OCI-LY1 (cell line): Measurements from ENCODE around the gene USP48.

ENCODE experiments used
- H2AFZ ChIP-seq: fragments of 200-600 bp; sonication (generic), shearing (Covaris generic); 2 replicates; pipeline ENCODE4 v1.6.0; 2014; ENCODE audit warnings: antibody characterized with exemption, mild to moderate bottlenecking, low read length
- H3F3A ChIP-seq: fragments of 200-600 bp; sonication (generic), shearing (Covaris generic); 2 replicates; pipeline ENCODE4 v1.6.0; 2014; ENCODE audit warnings: mild to moderate bottlenecking, antibody characterized with exemption, low read length, moderate library complexity; ENCODE audit not compliant: insufficient read depth
- H3K27ac ChIP-seq: fragments of 200-600 bp; sonication (generic); 2 replicates; pipeline ENCODE4 v1.5.1; 2014; ENCODE audit warnings: low read length, mixed run types, mild to moderate bottlenecking, low read depth; ENCODE audit not compliant: poor library complexity, severe bottlenecking
- H3K27me3 ChIP-seq: fragments of 200-600 bp; sonication (generic); 2 replicates; pipeline ENCODE4 v1.6.0; 2014; ENCODE audit warnings: antibody characterized with exemption, mild to moderate bottlenecking, low read length, moderate library complexity; ENCODE audit not compliant: insufficient read depth
- H3K36me3 ChIP-seq: fragments of 200-600 bp; sonication (generic); 2 replicates; pipeline ENCODE4 v1.6.1; 2014; ENCODE audit warnings: mild to moderate bottlenecking, antibody characterized with exemption, low read length, moderate library complexity, mixed read lengths; ENCODE audit not compliant: insufficient read depth
- H3K4me1 ChIP-seq: fragments of 200-600 bp; sonication (generic); 2 replicates; pipeline ENCODE4 v1.5.1; 2014; ENCODE audit warnings: mild to moderate bottlenecking, low read length, moderate library complexity; ENCODE audit not compliant: insufficient read depth, severe bottlenecking
- H3K4me2 ChIP-seq: fragments of 200-600 bp; sonication (generic), shearing (Covaris generic); 2 replicates; pipeline ENCODE4 v1.6.1; 2014; ENCODE audit warnings: low read length
- H3K4me3 ChIP-seq: fragments of 200-600 bp; sonication (generic); 2 replicates; pipeline ENCODE4 v1.5.1; 2014; ENCODE audit warnings: low read length, low read depth, mild to moderate bottlenecking, mixed read lengths; ENCODE audit not compliant: poor library complexity, severe bottlenecking
- H3K79me2 ChIP-seq: fragments of 200-600 bp; shearing (Covaris generic); 2 replicates; pipeline ENCODE4 v1.6.1; 2016; ENCODE audit warnings: mixed run types, low read length, mixed read lengths; ENCODE audit not compliant: insufficient read depth
- H3K9ac ChIP-seq: fragments of 200-600 bp; sonication (generic), shearing (Covaris generic); 2 replicates; pipeline ENCODE4 v1.6.1; 2014; ENCODE audit warnings: mild to moderate bottlenecking, low read length, mixed read lengths
- H3K9me2 ChIP-seq: fragments of 200-600 bp; sonication (generic), shearing (Covaris generic); 2 replicates; pipeline ENCODE4 v1.6.1; 2014; ENCODE audit warnings: low read depth, mild to moderate bottlenecking, low read length, mixed read lengths
- H3K9me3 ChIP-seq: fragments of 200-600 bp; shearing (Covaris generic); 2 replicates; pipeline ENCODE4 v1.6.1; 2014; ENCODE audit warnings: low read length, mixed read lengths
- H4K20me1 ChIP-seq: fragments of 200-600 bp; sonication (generic), shearing (Covaris generic); 2 replicates; pipeline ENCODE4 v1.6.0; 2016; ENCODE audit warnings: mild to moderate bottlenecking, low read length; ENCODE audit not compliant: insufficient read depth
- CTCF ChIP-seq: fragments of 200-600 bp; sonication (generic), shearing (Covaris generic); IDR thresholded peaks from 2 replicates; pipeline ENCODE4 v1.5.1; 2017; ENCODE audit warnings: mild to moderate bottlenecking, antibody characterized with exemption, low read length, moderate library complexity, mixed read lengths
- EZH2 ChIP-seq: fragments of 200-600 bp; sonication (generic), shearing (Covaris generic); IDR thresholded peaks from 2 replicates; pipeline ENCODE4 v1.8.0; 2017; ENCODE audit warnings: borderline replicate concordance, mixed run types, mild to moderate bottlenecking, antibody characterized with exemption, low read length, moderate library complexity, mixed read lengths

Gene USP48

DNA sequence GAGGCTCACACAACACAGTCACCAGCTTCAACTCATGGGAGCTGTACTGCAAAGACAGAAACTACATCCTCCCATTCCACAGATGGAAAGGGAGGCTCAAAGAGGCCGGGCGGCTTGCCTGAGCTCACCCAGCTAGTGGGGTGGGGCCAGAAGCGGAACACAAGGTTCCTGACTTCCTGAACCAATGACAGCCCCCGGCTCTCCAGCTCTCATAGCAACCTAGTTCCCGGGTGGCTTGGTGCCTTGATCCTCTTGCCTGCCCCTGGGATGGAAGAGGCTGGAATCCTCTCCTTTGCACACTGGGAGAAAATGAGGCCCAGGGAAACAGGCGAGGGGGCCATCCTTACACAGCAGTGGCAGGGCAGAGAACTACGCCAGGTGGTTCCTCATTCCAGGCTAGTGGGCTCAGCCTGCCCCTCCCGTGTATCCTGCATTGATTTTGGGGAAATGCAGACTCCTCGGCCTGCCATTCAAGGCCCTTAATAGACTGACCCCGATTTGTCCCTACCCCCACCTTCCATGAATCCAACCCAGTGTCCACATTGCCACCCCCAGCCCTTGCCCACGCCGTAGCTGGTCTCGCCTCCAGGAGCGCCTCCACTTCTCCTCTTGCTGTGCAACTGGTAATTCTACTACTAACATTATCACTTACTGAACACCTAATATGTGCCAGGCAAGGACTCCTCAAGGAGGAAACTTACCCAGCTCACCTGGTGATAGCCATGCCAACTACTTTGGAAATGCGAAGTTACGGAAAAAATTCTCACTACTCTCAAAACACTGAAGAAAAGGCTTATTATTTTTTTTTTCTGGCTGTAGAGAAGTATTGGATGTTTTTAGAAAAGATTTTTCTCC, 118.8 kb downstream of the USP48 start:
- no peaks in the 10 kb centered on the region for H3K9me3 ChIP-seq
- H3K9me2 ChIP-seq = no peaks in the 10 kb centered on the region
- no peaks in the 10 kb centered on the region for H3F3A ChIP-seq
- H4K20me1 ChIP-seq = no peaks in the 10 kb centered on the region
- H3K79me2 ChIP-seq = no peaks in the 10 kb centered on the region
- H3K4me2 ChIP-seq = no peak overlapping the region
- H3K27me3 ChIP-seq = no peaks in the 10 kb centered on the region
- H3K4me1 ChIP-seq = no peaks in the 10 kb centered on the region
- H3K27ac ChIP-seq = no peak overlapping the region
- no peak overlapping the region for H3K4me3 ChIP-seq
- no peak overlapping the region for H2AFZ ChIP-seq
- no peaks in the 10 kb centered on the region for H3K36me3 ChIP-seq
- TF ChIP-seq EZH2 = no peak
- no peak for TF ChIP-seq CTCF
- no peak overlapping the region for H3K9ac ChIP-seq

- H4K20me1 ChIP-seq = no peaks in the 10 kb centered on the region
- no peaks in the 10 kb centered on the region for H3K27me3 ChIP-seq
- H3K4me1 ChIP-seq = no peaks in the 10 kb centered on the region
- no peaks in the 10 kb centered on the region for H3K9me3 ChIP-seq
- no peaks in the 10 kb centered on the region for H3K79me2 ChIP-seq
- H3K27ac ChIP-seq = no peak overlapping the region
- no peaks in the 10 kb centered on the region for H3K9me2 ChIP-seq
- H2AFZ ChIP-seq = no peak overlapping the region
- H3K36me3 ChIP-seq = no peaks in the 10 kb centered on the region
- H3K4me3 ChIP-seq = no peak overlapping the region
- H3K4me2 ChIP-seq = no peak overlapping the region
- TF ChIP-seq EZH2 = no peak
- TF ChIP-seq CTCF = no peak
- no peaks in the 10 kb centered on the region for H3F3A ChIP-seq
- H3K9ac ChIP-seq = no peak overlapping the region
Observed at GRCh38 chr1:21663248-21663950, 119.5 kb downstream of the USP48 start.

DNA sequence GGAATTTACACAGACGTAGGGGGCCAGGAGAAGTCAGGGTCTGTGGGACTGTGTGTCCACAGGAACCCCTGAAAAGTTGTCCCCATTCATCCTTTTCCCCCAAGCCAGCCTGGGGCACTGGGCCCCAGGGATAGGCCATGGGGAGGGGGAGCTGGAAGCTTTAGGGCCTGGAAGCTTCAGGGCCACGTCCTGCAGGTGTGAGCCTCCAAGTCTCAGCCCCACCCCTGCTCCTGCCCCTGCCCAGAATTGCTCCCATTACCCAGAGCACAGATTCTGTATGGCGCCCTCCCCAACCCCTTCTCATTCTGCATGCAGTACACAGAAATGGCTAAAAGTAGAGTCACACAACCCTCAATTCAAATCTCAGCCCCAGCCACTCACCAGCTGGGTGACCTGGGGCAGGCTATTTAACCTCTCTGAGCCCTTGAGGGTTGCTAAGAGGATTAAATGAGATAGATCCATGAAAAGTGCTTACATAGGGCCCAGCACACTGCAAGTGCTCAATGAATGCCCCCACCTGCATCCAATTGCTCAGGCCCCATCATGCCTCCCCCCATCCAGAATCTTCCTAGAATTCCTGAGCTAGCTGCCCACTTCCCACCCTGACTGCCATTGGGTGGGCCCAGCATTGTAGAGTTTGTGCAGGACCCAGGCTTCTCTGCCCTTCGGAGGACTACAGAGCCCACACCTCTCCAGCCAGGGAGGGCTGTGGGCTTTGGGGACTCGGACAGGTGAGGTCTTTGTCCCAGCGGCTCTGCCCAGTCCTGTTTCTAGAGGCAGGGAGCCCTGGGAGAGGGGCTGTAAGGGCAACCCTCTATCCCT, 120.3 kb downstream of the USP48 start:
- 0 out of 2 replicates have a peak, but pooled peaks cover 2% of the 10 kb centered on the region for H3K27me3 ChIP-seq
- no peak overlapping the region for H3K4me3 ChIP-seq
- no peak overlapping the region for H3K4me2 ChIP-seq
- no peaks in the 10 kb centered on the region for H3K4me1 ChIP-seq
- TF ChIP-seq CTCF = no peak
- TF ChIP-seq EZH2 = no peak
- H3K27ac ChIP-seq = no peak overlapping the region
- H3K9me3 ChIP-seq = no peaks in the 10 kb centered on the region
- H3K36me3 ChIP-seq = no peaks in the 10 kb centered on the region
- no peaks in the 10 kb centered on the region for H3F3A ChIP-seq
- no peaks in the 10 kb centered on the region for H3K79me2 ChIP-seq
- H3K9ac ChIP-seq = no peak overlapping the region
- no peaks in the 10 kb centered on the region for H3K9me2 ChIP-seq
- no peak overlapping the region for H2AFZ ChIP-seq
- no peaks in the 10 kb centered on the region for H4K20me1 ChIP-seq
